HL-60/S4 treated with retinoic acid at 250 ng/mL for 4 days and 3 days (cell line): ENCODE data around the gene APOL6.

Experiments used
- in situ Hi-C: fragments of 300-500 bp; cut with MboI; formaldehyde crosslinking; loops from 2 replicates; pipeline ENCODE4 v1.7.0; 2022; ENCODE audit warnings: low sequenced_read_pairs

Gene APOL6, protein sequence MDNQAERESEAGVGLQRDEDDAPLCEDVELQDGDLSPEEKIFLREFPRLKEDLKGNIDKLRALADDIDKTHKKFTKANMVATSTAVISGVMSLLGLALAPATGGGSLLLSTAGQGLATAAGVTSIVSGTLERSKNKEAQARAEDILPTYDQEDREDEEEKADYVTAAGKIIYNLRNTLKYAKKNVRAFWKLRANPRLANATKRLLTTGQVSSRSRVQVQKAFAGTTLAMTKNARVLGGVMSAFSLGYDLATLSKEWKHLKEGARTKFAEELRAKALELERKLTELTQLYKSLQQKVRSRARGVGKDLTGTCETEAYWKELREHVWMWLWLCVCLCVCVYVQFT

DNA sequence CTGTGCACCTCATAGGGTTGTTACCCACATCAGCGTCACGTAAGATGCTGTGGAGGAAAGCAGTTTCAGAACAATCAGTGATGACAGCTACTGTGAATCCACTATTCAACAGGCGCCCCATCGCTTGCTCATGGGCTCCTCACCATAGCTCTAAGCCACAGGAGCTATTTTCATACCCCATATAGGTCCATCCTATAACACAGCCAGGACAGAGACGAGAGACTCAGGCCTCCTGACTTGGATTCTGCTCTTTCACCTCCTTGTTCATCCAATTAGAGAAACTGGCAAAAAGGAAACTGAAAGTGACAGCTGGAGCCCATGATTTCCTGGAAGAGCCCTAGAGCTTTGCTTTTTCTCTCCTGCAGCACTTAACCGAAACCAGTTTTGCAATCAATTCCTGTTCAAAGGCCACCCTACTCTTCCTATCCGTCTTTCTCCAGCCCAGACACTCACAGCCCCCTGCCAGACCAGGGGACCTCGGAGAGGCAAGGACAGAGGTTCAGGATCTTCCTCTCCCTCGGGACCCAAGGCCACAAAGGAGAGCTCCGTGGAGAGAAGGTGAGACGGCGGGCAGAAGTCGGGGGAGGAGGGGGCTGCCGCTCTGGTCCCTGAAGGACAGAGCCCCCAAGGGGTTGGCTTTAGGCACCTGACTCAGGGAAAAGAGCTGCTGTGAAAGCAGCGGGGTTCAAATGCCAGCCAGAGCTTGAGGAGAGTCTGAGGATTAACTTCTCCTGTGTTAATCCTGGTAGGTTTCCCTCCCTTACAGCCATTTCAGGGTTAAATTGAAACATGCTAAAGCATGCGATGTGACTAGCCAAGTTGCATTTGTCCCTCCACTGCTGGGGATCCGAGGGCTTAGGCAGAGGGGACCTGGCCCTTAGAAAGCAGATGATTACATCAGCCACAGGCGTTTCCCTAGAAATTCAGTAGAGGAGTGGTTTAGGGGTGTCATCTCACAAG, at the start of gene APOL6:
Gene APOL6, plus strand, starts transcription at position 381 of the 960 bp plus-strand sequence. CDS start 7,980 bp downstream, outside the sequence.
- in situ Hi-C loops: no loop called here

DNA sequence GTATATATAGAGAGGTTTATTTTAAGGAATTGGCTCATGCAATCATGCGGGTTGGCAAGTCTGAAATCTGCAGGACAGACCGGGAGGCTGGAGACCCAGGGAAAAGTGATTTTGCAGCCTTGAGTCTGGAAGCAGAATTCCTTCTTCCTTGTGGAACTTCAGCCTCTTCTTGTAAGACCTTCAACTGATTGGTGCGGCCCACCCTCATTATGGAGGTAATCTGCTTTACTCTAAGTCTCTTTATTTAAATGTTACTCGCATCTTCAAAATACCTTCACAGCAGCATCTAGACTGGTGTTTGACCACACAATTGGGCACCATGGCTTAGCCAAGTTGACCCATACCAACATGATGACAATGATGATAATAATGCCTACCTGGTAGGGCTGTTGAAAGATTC, 48.9 kb upstream of the APOL6 start:
- in situ Hi-C loops: no loop called here

DNA sequence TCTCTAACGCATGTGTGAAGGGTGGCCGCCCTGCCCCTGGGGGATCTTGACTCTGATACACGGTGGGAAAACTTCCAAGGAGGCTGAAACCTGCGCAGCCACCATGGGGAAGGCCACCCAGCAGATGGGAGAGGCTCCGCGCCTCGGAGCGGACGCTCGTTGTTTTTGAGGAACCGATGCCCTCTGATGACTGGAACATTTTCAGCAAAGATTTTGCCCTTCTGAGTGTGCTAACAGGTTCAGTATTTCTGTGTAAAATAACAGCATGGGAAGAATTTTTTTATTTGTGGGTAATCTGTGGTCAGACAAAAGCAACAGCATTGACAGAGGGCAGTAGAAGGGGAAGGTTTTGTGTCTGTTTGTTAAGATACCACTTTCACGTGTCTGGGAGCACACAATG, 47.8 kb upstream of the APOL6 start:
- in situ Hi-C loops: no loop called here

DNA sequence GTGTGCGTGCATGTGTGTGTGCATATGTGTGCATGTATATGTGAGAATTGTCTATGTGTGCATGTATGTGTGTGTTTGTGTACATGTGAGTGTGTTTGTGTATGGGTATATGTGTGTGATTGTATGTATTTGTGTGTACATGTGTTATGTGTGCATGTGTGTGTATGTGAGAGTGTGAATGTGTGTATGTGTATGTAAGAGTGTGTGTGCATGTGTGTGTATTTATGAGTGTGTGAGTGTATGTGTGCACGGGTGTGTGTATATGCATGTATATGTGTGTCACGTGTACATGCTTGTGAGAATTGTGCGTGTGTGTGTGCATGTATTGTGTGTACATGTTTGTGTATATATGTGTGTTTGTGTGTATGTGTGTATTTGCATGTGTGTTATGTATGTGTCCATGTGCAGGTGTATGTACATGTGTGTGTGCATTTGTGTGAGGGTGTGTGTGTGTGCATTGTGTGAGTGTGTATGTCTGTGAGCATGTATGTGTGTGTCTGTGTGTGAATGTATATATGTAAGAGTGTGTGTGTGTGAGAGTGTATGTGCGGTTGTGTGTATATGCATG, 47.1 kb upstream of the APOL6 start:
- in situ Hi-C loops: no loop called here

DNA sequence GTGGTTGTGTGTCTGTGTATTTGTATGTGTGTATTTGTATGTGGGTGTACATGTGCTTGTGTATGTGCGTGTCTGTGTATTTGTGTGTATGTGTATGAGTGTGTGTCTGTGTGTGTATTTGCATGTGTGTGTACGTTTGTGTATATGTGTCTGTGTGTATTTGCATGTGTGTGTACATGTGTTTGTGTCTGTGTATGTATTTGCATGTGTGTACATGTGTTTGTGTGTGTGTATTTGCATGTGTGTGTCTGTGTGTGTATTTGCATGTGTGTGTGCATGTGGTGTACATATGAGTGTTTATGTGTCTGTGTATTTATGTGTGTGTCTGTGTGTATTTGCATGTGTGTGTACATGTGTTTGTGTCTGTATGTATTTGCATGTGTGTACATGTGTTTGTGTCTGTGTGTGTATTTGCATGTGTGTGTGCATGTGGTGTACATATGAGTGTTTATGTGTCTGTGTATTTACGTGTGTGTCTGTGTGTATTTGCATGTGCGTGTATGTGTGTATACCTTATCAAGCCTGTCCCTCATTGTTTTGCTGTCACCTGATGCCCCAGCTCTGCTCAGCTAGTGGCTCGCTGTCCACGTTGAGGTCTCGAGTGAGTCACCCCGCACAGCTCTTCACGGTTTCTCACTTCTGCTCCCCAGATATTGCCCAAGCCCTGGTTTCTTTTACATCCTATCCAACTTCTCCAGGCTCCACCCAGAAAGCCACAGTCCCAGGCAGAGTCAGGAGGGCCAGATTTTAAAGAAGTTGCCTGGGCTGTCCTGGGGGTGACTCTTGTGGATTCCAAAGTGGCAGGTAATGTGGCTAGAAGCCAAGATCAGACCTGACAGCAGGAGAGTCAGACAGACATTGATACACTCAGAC, 46.3 kb upstream of the APOL6 start:
- in situ Hi-C loops: no loop called here

DNA sequence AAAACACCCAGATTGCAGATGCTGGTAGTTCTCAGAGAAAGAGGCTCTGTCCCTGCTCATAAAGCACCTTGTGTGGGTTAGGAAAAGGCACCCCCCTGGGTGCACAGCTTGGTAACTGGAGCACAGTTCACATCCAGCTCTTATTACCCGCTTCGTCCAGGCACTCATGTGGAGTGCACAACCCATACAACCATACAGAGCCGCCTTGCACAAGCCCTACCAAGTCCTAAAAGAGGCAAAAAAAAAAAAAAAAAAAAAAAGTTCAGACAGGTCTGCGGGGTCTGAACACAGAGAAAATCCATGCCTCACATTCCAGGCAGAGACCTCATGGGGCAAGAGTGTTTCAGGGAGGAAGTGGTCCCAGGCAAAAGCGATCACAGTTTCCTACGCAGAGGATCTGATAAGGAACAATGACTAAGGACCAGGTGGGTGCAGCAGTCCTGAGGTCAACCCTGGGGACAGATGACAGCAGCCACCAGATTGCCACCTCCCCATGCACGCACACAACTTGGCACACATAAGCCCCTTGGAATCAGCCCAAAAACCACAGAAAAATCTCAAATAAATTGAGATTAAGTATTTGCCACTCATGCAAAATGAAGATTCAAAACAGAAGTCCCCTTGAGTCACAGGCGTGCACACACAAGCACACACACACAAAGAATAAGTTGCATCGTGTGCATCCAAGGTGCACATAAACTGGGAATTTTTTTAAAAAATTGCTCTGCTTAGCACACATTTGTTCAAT, 43.5 kb upstream of the APOL6 start:
- in situ Hi-C loops: no loop called here

DNA sequence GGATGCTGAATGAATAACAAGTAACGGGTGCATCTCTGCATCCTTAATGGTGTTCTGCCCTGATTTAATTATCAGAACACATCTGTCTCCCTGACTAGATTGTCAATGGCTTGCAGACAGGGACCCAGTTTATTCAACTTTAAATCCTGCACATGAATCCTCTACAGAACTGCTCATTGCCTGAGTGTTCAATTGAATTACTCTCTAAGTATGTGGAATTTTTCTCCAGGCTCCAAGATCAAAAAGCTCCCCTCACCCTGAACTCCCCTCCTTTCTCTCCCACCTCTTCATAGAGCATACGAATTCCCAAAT, 42.9 kb upstream of the APOL6 start:
- in situ Hi-C loops: no loop called here

DNA sequence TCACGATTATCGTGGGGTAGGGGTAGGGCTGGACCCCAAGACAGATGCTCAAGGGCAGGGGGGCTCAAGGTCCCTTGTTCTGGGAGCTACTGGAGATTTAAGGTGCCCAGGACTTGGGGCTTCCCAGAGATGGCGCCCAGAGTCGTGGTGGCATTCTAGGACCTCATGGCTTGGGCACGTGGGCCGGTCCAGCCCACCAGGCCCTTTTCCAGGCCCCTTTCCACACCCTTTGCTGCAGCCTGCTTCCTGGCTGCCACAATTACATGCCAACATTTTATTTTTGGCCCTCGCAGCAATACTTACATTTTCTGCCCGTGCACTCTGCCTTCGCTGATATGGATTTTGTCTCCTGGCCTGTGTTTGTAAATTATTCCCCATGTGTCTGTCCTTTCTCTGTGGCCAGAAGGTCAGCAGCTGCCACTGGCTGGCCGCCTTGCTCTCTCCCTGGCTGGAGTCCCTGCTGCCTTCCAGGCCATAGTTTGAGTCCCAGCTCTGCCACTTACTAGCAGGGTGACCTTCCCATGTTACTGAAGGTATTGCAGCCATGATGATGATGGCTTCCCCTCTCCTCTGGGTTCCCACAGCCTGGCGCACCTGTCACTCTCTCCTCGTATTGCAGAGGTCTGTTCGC, 42.3 kb upstream of the APOL6 start:
- in situ Hi-C loops: no loop called here

DNA sequence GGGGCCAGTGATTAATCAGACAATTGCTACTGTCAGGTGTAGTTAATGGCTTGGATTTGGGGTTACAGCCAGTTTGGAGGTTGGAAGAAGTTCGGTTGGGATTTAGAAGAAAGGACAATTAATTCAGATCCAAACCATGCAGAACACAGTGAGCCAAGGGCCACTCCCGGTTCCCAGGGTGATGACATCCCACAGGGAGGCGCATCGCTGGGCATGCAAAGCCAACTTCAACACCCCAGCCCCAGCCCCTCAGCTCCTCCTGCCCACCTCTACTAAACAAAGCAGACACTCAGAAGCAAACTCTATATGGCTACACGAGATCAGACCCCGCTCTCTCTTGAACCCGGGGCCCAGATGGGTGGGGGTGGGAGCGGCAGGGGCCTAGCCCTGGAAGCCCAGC, 41.3 kb upstream of the APOL6 start:
- in situ Hi-C loops: no loop called here

DNA sequence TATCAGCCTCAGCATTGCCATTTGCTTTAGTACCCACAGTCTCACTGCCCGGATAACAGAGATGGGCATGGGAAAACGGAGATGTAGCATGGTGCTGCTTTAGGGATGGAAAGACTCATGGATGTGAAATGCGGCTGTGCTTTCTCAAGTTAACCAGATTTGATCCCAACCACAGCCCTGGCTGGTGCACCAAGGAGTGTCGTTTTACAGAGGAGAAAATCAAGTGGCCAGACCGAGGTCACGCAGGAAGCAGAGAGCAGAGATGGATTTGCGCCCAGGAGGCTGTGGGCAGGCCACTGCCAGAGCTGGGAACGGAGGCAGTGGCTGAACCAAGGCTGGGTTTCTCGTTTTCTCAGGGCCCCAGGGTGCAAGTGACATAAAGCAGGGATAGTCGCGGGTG, 40.2 kb upstream of the APOL6 start:
- in situ Hi-C loops: no loop called here

DNA sequence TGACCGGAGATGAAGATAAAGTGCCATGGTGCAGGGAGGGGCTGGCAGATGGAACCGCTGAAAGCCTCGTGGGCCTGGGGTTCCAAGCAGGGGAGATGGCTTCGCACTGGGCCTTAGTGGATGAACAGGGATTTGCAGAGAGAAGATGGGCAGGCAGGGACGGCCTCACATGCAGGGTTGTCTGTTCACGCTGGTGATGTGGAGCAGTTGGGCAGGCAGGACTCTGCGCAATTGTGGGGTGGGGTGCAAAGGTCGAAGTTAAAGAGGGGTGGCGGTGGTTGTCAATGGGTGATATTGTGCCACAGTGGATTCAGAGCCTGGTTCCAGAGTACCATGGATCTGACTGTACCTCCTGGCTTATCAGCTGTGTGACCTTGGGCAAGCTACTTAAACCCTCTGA, 39.0 kb upstream of the APOL6 start:
- in situ Hi-C loops: no loop called here

DNA sequence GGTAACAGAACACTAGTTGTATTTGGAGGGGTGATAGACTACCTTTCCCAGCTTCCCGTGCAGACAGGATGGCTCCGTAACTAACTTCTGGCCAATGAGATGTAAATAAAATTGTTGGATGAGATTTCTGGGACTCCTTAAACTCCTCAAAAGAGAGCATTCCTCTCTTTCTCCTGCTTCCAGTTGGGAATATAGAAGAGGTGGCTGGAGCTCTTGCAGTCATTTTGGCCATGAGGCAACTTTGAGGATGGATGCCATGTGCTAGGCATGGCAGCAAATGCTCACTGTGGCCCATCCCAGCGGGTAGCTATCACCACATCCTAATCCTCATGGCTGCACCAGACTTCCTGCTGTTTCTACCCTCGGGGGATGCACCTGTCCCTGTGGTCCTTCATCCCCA, 38.5 kb upstream of the APOL6 start:
- in situ Hi-C loops: no loop called here

DNA sequence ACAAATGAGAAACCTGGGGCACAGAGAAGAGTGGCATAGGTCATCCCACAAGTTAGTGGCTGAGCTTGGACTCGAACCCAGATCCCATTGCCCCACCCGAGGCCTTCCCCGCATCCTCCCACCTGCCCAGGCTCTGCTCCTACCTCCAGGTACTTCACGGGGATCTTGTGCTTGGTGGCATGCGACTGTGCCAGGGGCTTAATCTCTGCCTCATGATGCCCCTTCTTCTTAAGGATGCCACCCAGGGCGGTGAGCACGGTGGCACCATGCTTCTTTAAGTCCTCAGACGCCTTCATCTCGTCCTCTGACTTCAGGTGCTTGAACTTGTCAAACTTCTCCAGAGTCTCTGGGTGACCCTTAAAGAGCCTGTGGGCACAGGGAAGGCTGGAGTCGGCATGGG, 37.5 kb upstream of the APOL6 start:
- in situ Hi-C loops: no loop called here

DNA sequence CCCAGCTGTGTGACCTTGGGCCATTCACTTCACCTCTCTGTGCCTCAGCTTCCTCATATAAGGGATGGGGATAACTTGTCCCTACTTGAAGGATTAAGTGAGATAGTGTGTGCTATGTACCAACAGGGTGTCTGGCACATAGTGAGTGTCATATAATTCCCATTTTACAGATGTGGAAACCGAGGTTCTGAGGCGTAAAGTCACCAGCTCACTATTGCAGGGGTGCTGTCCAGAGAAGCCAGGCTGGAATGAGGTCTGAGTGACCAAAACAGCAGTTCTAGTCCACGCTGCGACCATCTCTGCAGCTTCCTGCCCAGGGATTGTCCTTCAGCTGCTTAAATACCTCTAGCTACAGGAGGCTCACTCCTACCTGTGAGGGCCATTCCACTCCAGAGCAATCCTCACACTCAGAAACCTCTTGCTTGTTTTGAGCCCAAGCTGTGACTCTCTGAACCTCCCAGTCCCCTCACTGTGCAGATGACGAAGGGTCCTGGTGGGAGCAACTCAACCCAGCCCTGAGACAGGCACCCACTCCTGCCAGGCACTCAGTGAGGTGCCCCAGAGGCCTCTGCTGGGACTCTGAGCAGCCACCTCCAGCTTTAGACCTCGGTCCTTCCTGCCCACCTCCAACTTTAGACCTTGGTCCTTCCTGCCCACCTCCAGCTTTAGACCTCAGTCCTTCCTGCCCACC, 36.9 kb upstream of the APOL6 start:
- in situ Hi-C loops: no loop called here

DNA sequence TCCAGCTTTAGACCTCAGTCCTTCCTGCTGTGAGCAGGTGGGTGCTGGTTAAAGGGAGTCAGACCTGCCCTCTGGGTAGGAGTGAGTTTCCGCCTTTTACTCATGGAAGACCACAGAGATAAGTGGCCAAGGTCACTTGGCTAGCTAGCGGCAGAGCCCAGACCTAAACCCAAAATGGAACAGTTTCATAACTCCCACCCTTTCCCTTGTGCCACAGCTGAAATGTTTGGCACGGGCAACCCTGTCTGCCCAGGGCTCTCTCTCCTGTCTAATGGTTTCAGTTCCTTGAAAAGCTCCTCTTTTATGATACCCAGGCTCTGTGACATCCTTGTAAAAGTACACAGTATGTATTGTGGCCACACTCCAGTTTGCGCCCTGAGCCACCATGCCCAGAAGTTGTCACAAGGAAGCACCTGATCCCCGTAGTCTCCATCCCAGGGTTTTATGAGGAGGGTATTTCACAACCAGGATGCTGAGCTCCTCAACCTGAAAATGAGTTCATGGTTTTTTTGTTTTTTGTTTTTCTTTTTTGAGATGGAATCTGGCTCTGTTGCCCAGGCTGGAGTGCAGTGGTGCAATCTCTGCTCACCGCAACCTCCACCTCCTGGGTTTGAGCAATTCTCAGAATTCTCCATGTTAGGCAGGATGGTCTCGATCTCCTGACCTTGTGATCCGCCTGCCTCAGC, 36.2 kb upstream of the APOL6 start:
- in situ Hi-C loops: no loop called here

DNA sequence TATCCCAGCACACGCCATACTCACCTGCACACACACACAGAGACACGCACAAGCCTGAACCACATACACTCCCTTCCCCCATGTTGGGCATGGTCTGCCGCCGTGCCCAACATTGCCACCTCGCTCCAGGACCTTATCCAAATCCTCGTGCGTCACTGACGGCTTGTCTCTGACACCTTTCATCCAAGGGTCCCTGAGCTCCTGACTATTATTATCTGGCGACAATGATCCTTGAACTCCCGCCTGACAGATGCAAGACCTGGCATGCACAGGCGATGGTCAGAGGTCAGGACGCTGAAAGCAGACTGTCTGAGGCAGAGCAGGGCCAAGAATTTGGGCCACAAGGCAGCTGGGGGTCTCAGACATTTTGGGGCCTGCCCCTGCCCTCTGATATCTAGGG, 35.3 kb upstream of the APOL6 start:
- in situ Hi-C loops: no loop called here

DNA sequence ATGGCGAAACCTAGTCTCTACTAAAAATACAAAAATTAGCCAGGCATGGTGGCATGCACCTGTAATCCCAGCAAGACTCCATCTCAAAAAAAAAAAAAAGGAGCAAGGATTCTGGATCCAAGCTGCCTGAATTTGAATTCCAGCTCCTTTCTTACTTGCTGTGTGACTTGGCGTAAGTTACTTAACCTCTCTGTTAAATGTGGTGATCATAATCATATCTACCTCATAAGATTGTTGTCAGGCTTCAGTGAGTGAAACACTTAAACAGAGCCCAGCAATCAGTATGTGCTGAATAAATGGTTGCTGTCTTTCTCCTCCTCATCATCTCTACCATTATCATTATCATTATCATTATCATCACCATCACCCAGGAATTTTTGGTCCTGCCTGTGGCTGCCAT, 33.8 kb upstream of the APOL6 start:
- in situ Hi-C loops: no loop called here

DNA sequence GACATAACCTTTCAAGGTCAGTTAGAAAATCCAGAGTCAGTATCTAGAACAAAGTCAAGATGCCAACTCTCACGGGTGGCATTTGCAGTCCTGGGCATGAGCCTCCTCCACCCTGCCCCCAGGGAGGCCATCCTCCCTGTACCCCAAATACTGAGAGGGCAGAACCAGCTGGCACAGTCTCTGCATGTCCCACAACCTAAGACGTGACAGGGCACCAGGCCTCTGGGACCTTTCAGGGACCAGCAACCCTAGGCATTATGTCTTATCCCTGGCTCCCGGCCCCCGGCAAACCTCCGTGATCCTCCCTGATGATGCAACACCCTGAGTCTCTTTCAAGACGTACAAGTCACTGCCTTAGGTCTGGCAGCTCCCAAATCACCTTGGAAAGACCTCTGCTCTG, 33.1 kb upstream of the APOL6 start:
- in situ Hi-C loops: no loop called here

DNA sequence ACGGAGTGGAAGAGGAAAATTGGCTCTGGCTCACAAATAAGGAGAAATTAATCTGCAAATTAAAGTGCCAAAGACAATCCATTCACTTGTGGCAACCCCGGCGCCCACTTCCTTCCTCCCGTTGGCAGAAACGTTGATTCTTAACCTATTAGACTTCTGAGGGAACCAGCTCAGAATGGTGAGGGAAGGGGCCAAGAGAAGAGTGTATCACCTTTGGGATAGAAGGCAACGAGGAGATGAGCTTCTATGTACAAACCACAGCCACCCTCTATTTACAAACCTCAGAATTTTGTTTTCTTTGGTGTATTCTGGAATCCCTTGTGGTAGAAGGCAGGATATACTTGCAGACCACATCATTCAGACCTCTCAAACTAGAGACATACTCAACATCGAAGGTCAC, 32.2 kb upstream of the APOL6 start:
- in situ Hi-C loops: no loop called here
